GM10248 (cell line): ENCODE results near the gene HUWE1.
A peak's percentile ranks its signal among the peaks of the same experiment; 100 is the strongest.

ENCODE experiments used
- CTCF ChIA-PET: fragments of 300-600 bp; sonication (Branson Sonifier 250); formaldehyde crosslinking; extraction: SDS; loops from one replicate; lab custom pipeline; 2021; ENCODE audit warnings: antibody characterized with exemption; lab: Yijun Ruan, JAX
- POLR2A ChIA-PET: fragments of 350-650 bp; sonication (Branson Sonifier 250); formaldehyde crosslinking; extraction: SDS; loops from one replicate; lab custom pipeline; 2020; ENCODE audit warnings: antibody characterized with exemption; lab: Yijun Ruan, JAX
- DNase-seq: peaks from one replicate; pipeline ENCODE4 v3.0.0; 2012; ENCODE audit errors: extremely low spot score
- CTCF ChIP-seq: IDR thresholded peaks from 2 replicates; pipeline ENCODE4 v1.5.1; 2012; ENCODE audit warnings: mild to moderate bottlenecking, low read depth; ENCODE audit errors: extremely low read depth, missing control alignments, control extremely low read depth

Gene HUWE1

GRCh38 chrX:53713987-53714579 lies 27.6 kb upstream of the HUWE1 start:
- DNase-seq = no peak
- ChIA-PET POLR2A (interaction anchor here (0.8 to 2.3 kb wide), 2 partner anchors 28 to 30 kb away, joined by 4 to 7 read pairs; partner anchors contain the start of gene HUWE1), CTCF (interaction anchor here (1.0 to 1.1 kb wide), 2 partner anchors 20 to 28 kb away, joined by 3 to 4 read pairs; partner anchors contain the start of gene HUWE1)
- TF ChIP-seq CTCF = no peak

DNA sequence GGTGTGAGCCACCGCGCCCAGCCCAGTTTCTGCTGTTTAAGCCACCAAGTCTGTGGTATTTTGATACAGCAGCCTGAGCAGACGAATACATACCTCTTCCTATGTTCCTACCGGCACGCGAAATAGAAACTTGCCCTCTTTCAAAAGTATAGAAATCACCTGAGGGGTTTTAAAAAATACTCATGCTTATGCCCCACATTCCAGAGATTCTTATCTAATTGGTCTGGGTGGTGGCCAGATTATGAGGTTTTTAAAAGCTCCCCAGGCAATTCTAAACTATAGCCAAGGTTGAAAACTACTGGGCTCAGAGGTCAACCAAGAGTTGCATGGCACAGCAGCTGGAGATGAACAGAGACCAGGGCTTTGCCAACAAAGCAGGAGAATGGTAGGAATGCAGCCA lies 24.9 kb upstream of the HUWE1 start:
- no peak for DNase-seq
- CTCF ChIA-PET = no interaction called here
- POLR2A ChIA-PET = no interaction called here
- TF ChIP-seq CTCF = no peak

DNA sequence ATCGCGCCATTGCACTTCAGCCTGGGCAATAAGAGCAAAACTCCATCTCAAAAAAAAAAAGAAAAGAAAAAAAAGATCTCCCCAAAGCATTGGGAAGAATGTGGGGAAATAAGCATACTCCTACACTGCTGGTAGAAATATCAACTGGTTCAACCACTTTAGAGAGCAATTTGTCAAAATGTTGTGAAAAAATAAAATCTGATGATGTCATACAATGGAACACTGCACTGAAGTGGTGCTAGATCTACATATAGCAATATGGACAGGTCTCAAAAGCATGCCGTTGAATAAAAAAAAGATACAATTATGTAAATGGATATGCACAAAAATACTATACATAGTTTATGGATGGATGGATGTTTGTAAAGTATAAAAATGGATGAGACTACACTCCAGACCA lies 18.3 kb upstream of the HUWE1 start:
- DNase-seq = no peak
- no peak for TF ChIP-seq CTCF
- ChIA-PET CTCF (interaction anchor here (0.9 kb wide), 1 partner anchor 12 kb away, joined by 3 read pairs; no protein-coding TSS in a partner anchor), POLR2A (no interaction called here)

DNA sequence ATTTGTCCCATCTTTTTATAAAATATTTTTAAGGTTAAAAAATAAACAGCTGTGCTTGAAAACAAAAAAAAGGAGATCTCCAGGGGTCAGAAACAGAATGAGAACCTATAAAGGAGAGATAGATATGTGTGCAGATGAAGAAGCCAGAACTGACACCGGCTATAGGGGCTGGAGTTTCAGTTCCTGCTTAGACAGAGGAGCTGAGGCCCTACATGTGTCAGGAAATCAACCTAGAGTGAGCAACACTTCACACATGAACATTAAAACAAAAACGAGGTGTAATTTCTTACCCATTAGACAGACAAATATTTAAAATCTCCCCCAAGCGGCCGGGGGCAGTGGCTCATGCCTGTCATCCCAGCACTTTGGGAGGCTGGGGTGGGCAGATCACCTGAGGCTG lies 17.8 kb upstream of the HUWE1 start:
- POLR2A ChIA-PET = no interaction called here
- TF ChIP-seq CTCF = no peak
- CTCF ChIA-PET = interaction anchor here (0.9 kb wide), 1 partner anchor 12 kb away, joined by 3 read pairs; no protein-coding TSS in a partner anchor
- DNase-seq = peak; percentile 44

DNA sequence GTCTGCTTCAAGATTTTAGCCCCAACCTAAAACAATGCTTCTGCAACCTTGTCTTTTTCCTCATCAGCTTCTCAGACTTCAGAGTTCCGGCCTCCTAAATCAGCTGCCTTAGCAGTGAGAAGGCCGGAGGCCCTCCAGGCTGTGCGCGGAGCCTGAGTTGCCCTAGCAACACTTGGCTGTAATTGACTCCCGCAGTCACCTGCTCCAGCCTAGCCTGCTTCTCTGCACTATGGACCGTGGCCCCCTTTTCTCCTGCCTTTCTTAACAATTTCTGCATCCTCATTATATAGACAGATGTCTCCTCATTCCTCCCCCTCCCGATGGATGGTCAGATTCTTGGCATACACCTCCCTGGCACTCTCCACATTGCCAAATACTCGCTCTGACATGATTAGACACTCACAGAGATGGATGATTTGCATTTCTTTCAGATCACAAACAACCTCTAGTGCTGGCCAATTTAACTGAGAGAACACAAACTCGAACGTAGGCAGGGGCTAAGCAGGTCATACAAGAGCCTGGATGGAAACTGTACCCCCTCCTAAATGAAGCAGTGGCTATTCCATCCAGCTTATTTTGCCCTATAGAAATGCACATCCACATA lies 9.5 kb upstream of the HUWE1 start:
- ChIA-PET CTCF (no interaction called here), POLR2A (no interaction called here)
- no peak for DNase-seq
- no peak for TF ChIP-seq CTCF

GRCh38 chrX:53694642-53695041 lies 8.1 kb upstream of the HUWE1 start:
- TF ChIP-seq CTCF = no peak
- no peak for DNase-seq
- CTCF ChIA-PET = interaction anchor here (1.1 kb wide), 1 partner anchor 8 kb away, joined by 3 read pairs; the partner anchor contains the start of gene HUWE1
- POLR2A ChIA-PET = no interaction called here
